ENCODE results near the gene PRKAR1B. TPM values are rescaled to one million over a fixed set of nuclear protein-coding genes. Genes with fewer than 3 reads are reported as not detected.

PRKAR1B gene
- total RNA-seq, 1 experiment from 2014 or later: 62.0 TPM

GRCh38 chr7:666454-667292 is 60.4 kb downstream of the PRKAR1B start:
- BruUV-seq (replicated peaks): no TSS peak
- 0 out of 2 replicates have a peak, but pooled peaks have one; percentile 40 for ATAC-seq

More at GRCh38 chr7:666454-667292, 60.4 kb downstream of the PRKAR1B start:
- Histone ChIP-seq H3K4me3 (ENCODE audit: low read depth in 2 of 2, low read length in 2 of 2) (no peak overlapping the region), H3K27me3 (ENCODE audit: control insufficient read depth, insufficient read depth, low read length) (no peaks in the 10 kb centered on the region), H3K4me1 (ENCODE audit: control insufficient read depth, insufficient read depth, low read length) (no peaks in the 10 kb centered on the region), H3K27ac (ENCODE audit: low read length) (no peak overlapping the region), H3K36me3 (ENCODE audit: control insufficient read depth, insufficient read depth, low read length) (no peaks in the 10 kb centered on the region), H3K9me3 (ENCODE audit: control insufficient read depth, insufficient read depth, low read depth, low read length) (no peaks in the 10 kb centered on the region)
- in situ Hi-C loops (cut with HindIII; ENCODE audit: low pct_unique_long_range_greater_than_20kb, low sequenced_read_pairs) (no loop called here), intact Hi-C loops (cut with micrococcal nuclease; ENCODE audit: unreplicated experiment) (no loop called here)
- no peak for DNase-seq (ENCODE audit: low read depth, low spot score)
- POLR2A ChIA-PET: no interaction called here
- TF ChIP-seq SIN3A (IDR thresholded peaks at IDR 0.05; ENCODE audit: borderline replicate concordance, insufficient read depth, low read depth, low read length) (no peak), CTCF (IDR thresholded peaks at IDR 0.05) (no peak), TCF7L2 (IDR thresholded peaks at IDR 0.05; ENCODE audit: low read depth, low read length) (no peak), REST (IDR thresholded peaks at IDR 0.05; ENCODE audit: insufficient read depth in 1 of 2, low read depth in 2 of 2, low read length in 1 of 2) (no peak), POLR2AphosphoS5 (IDR thresholded peaks at IDR 0.05; ENCODE audit: low read depth, low read length) (no peak)
- CTCF ChIA-PET: no interaction called here
